GM19438 (cell line): Measurements from ENCODE around the gene SMC1B.
"Not testable (repeated sequence)": the region's sequence is repeated elsewhere in the genome, so short reads cannot be mapped to it uniquely, and the experiment has no call there.

Source experiments
- ATAC-seq: cut with Tn5 transposase; IDR thresholded peaks from one replicate; pipeline ENCODE4 v1.9.1; 2021; ENCODE audit warnings: low read depth; ENCODE audit not compliant: unreplicated experiment

The SMC1B gene

GRCh38 chr22:45446216-45446615 is 32.8 kb upstream of the SMC1B start:
- no peak for ATAC-seq

GRCh38 chr22:45445031-45445710 is 31.8 kb upstream of the SMC1B start:
- no peak for ATAC-seq

GRCh38 chr22:45444168-45444567 is 30.8 kb upstream of the SMC1B start:
- ATAC-seq, result no peak

- ATAC-seq, result no peak
Measured at GRCh38 chr22:45442116-45442515, 28.7 kb upstream of the SMC1B start.

GRCh38 chr22:45441138-45441537 is 27.7 kb upstream of the SMC1B start:
- ATAC-seq, result no peak

GRCh38 chr22:45440688-45441087 is 27.3 kb upstream of the SMC1B start:
- not testable (repeated sequence) for ATAC-seq

GRCh38 chr22:45438336-45438735 is 24.9 kb upstream of the SMC1B start:
- ATAC-seq, result no peak

- ATAC-seq, result not testable (repeated sequence)
Measured at GRCh38 chr22:45436871-45437517, 23.6 kb upstream of the SMC1B start.

GRCh38 chr22:45435544-45436139 is 22.2 kb upstream of the SMC1B start:
- no peak for ATAC-seq

- ATAC-seq, result no peak
Measured at GRCh38 chr22:45434981-45435380, 21.6 kb upstream of the SMC1B start.

- ATAC-seq, result no peak
Measured at GRCh38 chr22:45430871-45431270, 17.5 kb upstream of the SMC1B start.

GRCh38 chr22:45429981-45430775 is 16.8 kb upstream of the SMC1B start:
- no peak for ATAC-seq

- ATAC-seq, result no peak
Measured at GRCh38 chr22:45429424-45429823, 16.0 kb upstream of the SMC1B start.

- no peak for ATAC-seq
Measured at GRCh38 chr22:45428391-45429385, 15.3 kb upstream of the SMC1B start.

GRCh38 chr22:45427114-45427513 is 13.7 kb upstream of the SMC1B start:
- no peak for ATAC-seq

- ATAC-seq, result no peak
Measured at GRCh38 chr22:45426387-45426786, 13.0 kb upstream of the SMC1B start.

GRCh38 chr22:45425531-45426265 is 12.3 kb upstream of the SMC1B start:
- no peak for ATAC-seq

GRCh38 chr22:45425101-45425500 is 11.7 kb upstream of the SMC1B start:
- no peak for ATAC-seq

GRCh38 chr22:45424241-45424731 is 10.9 kb upstream of the SMC1B start:
- no peak for ATAC-seq
